IPS-NIHi7 (cell line): Measurements from ENCODE around the gene MAML3.
"Not testable (repeated sequence)": the region's sequence is repeated elsewhere in the genome, so short reads cannot be mapped to it uniquely, and the experiment has no call there.

ENCODE experiments used
- DNase-seq: peaks from one replicate; pipeline ENCODE4 v3.0.0; 2012; ENCODE audit warnings: mixed read lengths; ENCODE audit errors: extremely low spot score

MAML3 gene

GRCh38 chr4:139732991-139733570, 420.9 kb downstream of the MAML3 start:
- DNase-seq, result no peak

DNA sequence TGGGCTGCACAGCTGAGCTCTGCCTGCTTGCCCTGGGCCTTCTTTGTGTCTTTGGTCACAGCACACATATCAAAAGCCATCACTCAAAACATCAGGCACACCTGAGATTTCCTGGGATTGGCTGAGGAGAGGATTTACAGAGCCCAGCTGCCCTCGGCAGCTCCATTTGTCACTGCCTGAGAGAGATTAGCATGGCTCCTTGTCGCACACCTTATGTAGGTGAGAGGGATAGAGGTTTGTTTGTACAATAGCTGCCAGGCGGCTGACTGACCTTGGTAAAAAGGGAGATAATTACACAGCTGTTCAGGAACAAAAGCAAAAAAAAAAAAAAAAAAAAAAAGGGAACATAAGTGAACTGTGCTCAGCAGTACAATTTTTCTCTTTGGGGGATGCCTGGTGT, 425.1 kb downstream of the MAML3 start:
- no peak for DNase-seq

GRCh38 chr4:139728146-139728545, 425.8 kb downstream of the MAML3 start:
- DNase-seq, result no peak

GRCh38 chr4:139726615-139727014, 427.4 kb downstream of the MAML3 start:
- DNase-seq, result no peak

DNA sequence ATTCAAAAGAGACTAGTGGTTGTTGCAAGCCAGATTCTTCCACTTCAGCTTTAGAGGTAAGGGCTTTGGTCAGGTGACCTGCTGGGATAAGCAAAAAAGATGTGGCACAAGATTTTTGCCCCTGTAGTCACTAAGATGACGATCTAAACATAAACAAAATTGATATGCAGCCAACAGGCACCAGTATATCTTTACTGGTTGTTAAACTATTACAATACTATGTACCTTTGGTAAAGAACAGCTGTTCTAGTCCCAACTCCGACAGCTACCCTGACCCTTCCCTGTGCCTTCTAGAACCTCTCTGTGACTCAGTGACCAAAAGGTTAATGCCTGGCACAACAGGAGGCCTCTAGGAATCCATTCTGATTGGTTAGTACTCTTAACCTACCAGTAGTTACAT, 428.7 kb downstream of the MAML3 start:
- DNase-seq, result no peak

DNA sequence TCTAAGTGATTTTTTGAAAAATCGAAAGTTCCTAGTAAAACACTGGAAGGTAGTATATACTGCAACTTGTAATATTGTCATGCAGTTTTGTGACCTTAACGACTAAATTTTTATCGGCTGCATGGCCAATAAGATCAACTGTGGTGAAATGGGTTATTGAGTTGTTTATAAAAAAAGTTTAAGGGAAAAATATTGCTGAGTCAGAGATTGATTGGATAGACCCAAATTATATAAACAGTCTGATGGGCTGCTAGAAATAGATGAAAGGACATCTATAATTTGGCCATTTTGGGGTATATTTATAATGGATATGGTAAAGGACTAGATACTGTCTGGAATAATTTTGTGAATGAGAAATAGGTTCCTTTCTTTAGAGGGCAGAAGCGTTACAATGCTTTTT, 432.2 kb downstream of the MAML3 start:
- DNase-seq, result no peak

DNA sequence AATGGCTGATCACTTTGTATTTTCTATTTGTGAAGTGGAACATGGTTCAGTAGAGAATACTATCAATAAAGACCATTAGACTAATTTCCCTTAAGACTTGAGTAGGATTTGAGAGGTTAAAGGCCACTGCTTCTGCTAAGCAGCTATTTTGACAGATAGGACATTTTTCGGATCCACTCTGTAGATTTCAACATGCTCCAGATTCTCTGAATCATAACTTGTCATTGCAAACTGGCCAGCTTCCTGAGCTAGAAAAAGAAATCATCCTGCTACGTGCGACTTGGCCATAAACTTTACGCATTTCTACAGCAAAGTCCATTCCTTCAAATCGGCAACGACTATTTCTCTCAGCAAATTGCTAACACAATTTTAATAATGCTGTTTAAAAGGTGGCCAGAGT, 433.2 kb downstream of the MAML3 start:
- no peak for DNase-seq

DNA sequence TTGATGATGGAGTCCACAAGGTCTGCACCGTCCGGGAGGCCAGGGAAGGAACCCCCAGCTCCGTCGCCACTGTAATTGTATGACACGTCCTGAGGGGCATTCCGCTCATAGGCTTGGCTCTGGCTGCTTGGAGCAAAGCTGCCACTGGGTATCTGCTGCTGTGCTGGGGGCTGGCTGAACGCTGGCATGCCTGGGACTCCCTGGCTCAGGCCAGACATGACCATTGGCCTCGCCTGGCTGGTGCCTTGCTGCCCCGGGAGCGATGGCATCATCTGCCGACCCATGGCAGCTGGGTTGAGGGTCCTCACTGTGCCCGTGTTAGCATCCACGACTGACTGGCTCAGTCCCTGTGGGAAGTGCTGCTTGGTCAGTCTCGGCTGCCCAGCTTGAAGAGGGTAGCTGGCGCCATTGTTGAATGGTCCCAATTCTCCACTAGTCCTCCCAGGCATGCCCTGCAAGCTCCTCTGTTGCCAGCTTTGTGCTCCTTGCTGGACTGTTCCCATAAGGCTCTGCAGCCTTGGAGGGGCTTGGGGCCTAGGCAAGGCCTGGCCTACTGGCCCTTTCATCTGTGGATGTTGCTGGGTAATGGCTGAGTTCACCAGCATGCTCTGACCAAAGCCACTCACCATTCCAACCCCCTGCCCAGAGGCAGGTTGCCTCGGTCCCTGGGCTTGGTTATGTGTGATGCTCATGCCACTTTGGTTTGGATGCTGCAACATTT, 434.4 kb downstream of the MAML3 start:
- no peak for DNase-seq

DNA sequence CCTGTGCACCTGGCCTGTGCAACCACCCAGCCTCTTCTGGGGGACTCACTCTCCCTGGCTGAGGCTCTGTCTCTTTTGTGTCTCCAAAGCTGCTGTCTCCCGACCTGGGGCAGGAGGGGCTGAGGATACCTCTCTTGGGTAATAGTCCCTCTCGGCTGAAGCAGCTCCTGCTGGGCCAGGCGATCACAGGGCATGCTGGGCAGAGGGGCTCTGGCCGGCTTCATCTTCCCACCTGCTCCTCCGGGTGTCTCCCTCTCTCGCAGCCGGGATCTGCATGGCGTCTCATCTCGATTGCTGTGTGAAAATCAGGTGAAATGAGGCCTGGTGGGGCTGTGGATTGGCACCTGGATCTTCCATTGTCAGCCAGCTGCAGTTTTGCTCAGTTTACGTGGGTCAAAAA, 435.2 kb downstream of the MAML3 start:
- no peak for DNase-seq

DNA sequence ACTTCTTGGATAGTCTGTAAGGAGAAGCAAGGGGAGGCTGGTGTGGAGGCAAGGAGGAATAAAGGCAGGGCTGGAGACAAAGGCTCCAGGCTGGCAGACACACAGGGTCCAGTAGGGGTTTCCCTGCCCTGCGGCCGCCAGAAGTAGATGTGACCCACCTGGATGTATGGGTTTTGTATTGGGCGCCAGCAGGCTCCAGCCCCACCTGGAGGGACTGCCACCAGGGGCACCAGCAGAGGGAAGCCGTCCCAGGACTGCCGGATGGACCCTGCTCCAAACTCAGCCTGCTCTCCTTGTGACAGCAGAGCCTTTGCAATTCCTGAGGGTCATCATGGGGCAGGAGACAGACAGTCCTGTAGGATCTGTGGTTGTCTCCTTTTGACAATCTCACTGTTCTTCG, 435.6 kb downstream of the MAML3 start:
- no peak for DNase-seq

GRCh38 chr4:139715746-139716391, 438.1 kb downstream of the MAML3 start:
- DNase-seq, result no peak

GRCh38 chr4:139712882-139713281, 441.1 kb downstream of the MAML3 start:
- DNase-seq, result no peak

DNA sequence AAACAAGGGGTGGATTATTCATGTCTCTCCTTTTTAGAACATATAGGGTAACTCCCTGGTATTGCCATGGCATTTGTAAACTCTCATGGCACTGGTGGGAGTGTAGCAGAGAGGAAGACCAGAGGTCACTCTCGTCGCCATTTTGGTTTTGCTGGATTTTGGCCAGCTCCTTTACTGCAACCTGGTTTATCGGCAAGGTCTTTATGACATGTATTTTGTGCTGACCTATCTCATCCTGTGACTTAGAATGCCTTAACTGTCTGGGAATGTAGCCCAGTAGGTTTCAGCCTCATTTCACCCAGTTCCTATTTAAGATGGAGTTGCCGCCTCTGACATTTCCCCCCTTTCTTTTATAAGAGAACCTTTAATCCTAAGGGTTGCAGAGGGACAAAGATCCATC, 442.5 kb downstream of the MAML3 start:
- DNase-seq, result no peak

DNA sequence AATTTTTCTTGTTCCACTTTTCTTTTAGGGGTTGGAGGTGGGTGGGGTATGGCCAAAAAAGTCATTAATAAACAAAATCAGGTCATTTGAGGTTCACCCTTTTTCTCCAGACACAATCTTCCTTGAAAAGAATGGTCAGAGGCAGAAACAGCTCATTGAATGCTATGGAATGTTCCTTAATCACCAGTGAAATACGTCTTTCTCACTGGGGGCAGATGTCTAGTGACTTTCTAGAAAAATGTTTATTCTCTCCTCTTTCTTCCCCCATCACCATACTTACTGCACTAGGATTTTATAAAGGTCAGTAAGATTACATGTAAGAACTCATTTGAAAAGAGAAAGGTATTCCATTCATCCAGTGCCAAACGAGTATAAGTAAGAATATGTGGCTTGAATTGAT, 443.9 kb downstream of the MAML3 start:
- DNase-seq, result no peak

DNA sequence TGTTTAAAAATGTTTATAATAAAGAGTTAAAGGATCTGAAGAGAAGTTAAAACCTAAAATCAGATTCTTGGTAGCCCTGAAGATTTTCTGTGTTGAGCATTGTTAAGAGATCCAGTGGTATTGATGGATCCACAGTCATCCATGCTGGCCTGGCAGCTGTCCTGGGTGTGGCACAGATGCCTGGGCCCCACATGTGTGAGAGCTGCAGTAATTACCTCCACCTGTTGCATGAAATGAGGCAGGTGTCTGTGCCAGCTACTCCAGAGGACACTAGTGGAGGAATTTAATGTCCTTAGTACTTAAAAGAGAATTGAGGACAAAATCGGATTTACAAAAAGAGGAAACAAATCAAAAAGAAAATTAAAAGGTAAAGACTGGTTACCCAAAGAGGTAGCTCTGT, 444.3 kb downstream of the MAML3 start:
- DNase-seq, result no peak

- DNase-seq, result no peak
These were observed 449.0 kb downstream of the MAML3 start for GRCh38 chr4:139704915-139705485.

GRCh38 chr4:139700568-139700967, 453.4 kb downstream of the MAML3 start:
- DNase-seq, result no peak

GRCh38 chr4:139698167-139698925, 455.6 kb downstream of the MAML3 start:
- not testable (repeated sequence) for DNase-seq

DNA sequence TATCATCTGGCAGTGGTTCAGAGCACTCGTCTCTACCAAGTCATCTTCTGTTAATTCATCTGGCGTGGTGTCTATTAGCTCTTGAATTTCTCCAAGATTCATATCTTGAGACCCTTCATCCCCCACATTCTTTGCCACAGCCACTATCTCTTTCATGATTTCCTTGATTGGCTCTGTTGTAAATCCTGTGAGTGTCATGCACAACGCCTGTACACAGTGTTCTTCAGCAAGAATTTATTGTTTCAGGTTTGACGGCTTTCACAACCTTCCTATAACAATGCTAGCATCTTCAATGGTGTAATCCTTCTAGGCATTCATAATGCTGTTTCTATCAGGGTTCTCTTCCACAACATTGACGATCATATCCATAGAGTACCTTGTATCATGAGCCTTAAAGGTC, 457.5 kb downstream of the MAML3 start:
- DNase-seq, result no peak

DNA sequence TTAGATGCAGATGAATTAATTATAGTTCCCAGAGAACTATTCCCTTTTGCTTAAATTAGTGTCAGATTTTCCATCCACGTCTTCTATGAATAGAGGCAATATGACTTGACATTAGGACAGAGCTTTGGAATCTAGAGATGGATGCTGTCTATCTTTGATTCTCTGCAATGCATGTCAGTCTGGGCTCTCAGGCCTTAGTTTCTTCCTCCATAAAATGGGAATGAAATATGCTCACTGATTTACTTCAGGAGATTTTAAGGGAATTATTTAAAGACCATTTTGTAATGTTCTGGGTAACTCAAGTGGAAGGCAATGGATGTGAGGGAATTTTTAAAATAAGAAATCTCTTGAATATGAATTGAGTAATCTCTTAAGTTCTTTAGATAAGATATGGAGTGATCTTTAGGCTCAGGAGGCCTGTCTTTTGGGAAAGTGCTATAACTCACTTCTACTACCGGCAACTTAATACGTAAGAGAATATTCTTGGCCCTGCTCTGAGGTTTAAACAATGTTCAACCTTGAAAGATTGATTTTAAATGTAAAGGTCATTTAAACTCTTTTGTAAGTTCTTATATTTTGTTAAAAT, 459.4 kb downstream of the MAML3 start:
- DNase-seq, result no peak

GRCh38 chr4:139692309-139693012, 461.5 kb downstream of the MAML3 start:
- DNase-seq, result peak; percentile 33
